DND-41 (cell line): ENCODE results near the gene UBLCP1.

ENCODE experiments used
- EZH2 ChIP-seq: IDR thresholded peaks from 3 replicates; pipeline ENCODE4 v1.6.1; 2012; ENCODE audit warnings: borderline replicate concordance, low read depth, mild to moderate bottlenecking, moderate library complexity, low read length, inconsistent platforms; ENCODE audit not compliant: severe bottlenecking
- TF ChIP-seq, protein P1 (sequence below): IDR thresholded peaks from 2 replicates; pipeline ENCODE4 v1.5.1; 2012; ENCODE audit warnings: borderline replicate concordance, low read length, moderate library complexity, mild to moderate bottlenecking; ENCODE audit not compliant: poor library complexity, severe bottlenecking; ENCODE audit errors: extremely low read depth

GRCh38 chr5:159216454-159216853 is 46.6 kb upstream of the UBLCP1 start:
- TF ChIP-seq, protein P1, sequence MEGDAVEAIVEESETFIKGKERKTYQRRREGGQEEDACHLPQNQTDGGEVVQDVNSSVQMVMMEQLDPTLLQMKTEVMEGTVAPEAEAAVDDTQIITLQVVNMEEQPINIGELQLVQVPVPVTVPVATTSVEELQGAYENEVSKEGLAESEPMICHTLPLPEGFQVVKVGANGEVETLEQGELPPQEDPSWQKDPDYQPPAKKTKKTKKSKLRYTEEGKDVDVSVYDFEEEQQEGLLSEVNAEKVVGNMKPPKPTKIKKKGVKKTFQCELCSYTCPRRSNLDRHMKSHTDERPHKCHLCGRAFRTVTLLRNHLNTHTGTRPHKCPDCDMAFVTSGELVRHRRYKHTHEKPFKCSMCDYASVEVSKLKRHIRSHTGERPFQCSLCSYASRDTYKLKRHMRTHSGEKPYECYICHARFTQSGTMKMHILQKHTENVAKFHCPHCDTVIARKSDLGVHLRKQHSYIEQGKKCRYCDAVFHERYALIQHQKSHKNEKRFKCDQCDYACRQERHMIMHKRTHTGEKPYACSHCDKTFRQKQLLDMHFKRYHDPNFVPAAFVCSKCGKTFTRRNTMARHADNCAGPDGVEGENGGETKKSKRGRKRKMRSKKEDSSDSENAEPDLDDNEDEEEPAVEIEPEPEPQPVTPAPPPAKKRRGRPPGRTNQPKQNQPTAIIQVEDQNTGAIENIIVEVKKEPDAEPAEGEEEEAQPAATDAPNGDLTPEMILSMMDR: no peak
- TF ChIP-seq EZH2: no peak
